Memory B cell (primary cell): ENCODE measurements around the gene MIAT.

ENCODE experiments used
- ATAC-seq: fragments of 150-1000 bp; cut with Tn5 transposase; 2 replicates; pipeline ENCODE4 v1.10.0; 2021; ENCODE audit warnings: low read depth, mild to moderate bottlenecking, moderate library complexity
- DNase-seq, 2 donors: peaks; one replicate each; pipeline ENCODE4 v3.0.0; 2022; ENCODE audit warnings: low spot score in 2 of 2
- H3K27ac Mint-ChIP-seq: one replicate; pipeline ENCODE4 v1.8.0; 2022; ENCODE audit warnings: mild to moderate bottlenecking, moderate library complexity, mixed read lengths
- H3K27me3 Mint-ChIP-seq: one replicate; pipeline ENCODE4 v1.8.0; 2022; ENCODE audit warnings: mixed read lengths
- H3K36me3 Mint-ChIP-seq: one replicate; pipeline ENCODE4 v1.8.0; 2022; ENCODE audit warnings: mild to moderate bottlenecking, mixed read lengths
- H3K4me1 Mint-ChIP-seq: one replicate; pipeline ENCODE4 v1.8.0; 2022; ENCODE audit warnings: mixed read lengths
- H3K4me3 Mint-ChIP-seq: one replicate; pipeline ENCODE4 v1.8.0; 2022; ENCODE audit warnings: mild to moderate bottlenecking, moderate library complexity, mixed read lengths
- H3K9me3 Mint-ChIP-seq: one replicate; pipeline ENCODE4 v1.8.0; 2022; ENCODE audit warnings: mixed read lengths

The MIAT gene

GRCh38 chr22:26646158-26646557 lies 11.2 kb upstream of the MIAT start:
- ATAC-seq (no peak), DNase-seq (no peak)
- Mint-ChIP-seq H3K27ac (no peak overlapping the region), H3K4me1 (peaks cover 22% of the 10 kb centered on the region), H3K27me3 (peaks cover 15% of the 10 kb centered on the region), H3K9me3 (no peaks in the 10 kb centered on the region), H3K4me3 (no peak overlapping the region), H3K36me3 (no peaks in the 10 kb centered on the region)

GRCh38 chr22:26648011-26648497 lies 9.3 kb upstream of the MIAT start:
- DNase-seq: no peak
- peaks cover 15% of the 10 kb centered on the region for H3K4me1 Mint-ChIP-seq
- no peak for ATAC-seq
- peaks cover 15% of the 10 kb centered on the region for H3K27me3 Mint-ChIP-seq
- no peak overlapping the region for H3K4me3 Mint-ChIP-seq
- no peaks in the 10 kb centered on the region for H3K36me3 Mint-ChIP-seq
- no peaks in the 10 kb centered on the region for H3K9me3 Mint-ChIP-seq
- no peak overlapping the region for H3K27ac Mint-ChIP-seq

DNA sequence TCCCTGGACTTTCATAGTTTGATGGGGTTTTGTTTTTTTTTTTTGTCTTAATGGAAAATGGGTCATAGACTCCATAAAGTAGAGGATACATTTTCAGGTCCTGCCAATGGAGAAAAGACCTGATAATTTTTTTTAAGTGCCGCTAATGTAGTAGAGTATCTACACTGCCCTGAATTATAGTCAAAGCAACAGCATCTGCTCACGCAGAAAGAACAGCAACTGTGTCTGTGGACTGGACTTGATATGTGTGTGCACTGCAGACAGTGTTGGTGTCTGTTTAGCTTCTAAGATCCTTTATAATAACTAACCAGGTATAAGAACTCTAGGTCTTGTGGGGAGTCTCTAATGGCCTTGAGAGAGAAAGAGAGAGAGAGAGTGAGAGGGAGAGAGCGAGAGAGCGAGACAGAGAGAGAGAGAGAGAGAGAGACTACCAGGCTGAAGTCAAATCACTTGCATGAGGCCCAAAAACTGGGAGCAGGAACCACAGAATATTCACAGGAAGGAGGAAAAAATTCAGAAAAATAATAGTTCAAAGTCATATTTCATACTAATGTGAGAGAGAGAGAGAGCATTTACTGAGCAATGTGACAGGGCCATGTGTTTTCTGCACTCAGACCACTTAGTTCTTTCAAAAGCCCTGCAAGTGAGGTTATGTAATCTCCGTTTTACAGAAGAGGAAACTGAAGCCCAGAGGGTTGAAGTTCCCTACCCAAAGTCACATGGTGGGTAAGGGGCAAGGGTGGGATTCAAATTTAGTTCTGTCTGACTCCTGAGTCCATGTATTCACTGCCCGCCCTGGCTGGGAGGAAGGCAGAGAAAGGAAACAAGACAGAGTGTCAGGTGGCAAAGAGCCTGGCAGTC lies 8.6 kb upstream of the MIAT start:
- Mint-ChIP-seq H3K9me3 (no peaks in the 10 kb centered on the region), H3K4me1 (peaks cover 12% of the 10 kb centered on the region), H3K36me3 (no peaks in the 10 kb centered on the region), H3K27ac (no peak overlapping the region), H3K4me3 (no peak overlapping the region), H3K27me3 (peaks cover 15% of the 10 kb centered on the region)
- ATAC-seq (no peak), DNase-seq (no peak)

- Mint-ChIP-seq H3K27ac (peak overlapping the region; percentile 42), H3K27me3 (peaks cover 15% of the 10 kb centered on the region), H3K9me3 (no peaks in the 10 kb centered on the region), H3K36me3 (no peaks in the 10 kb centered on the region), H3K4me1 (peaks cover 12% of the 10 kb centered on the region), H3K4me3 (no peak overlapping the region)
- no peak for DNase-seq
- no peak for ATAC-seq
Measured at GRCh38 chr22:26650722-26651421, 6.5 kb upstream of the MIAT start.

DNA sequence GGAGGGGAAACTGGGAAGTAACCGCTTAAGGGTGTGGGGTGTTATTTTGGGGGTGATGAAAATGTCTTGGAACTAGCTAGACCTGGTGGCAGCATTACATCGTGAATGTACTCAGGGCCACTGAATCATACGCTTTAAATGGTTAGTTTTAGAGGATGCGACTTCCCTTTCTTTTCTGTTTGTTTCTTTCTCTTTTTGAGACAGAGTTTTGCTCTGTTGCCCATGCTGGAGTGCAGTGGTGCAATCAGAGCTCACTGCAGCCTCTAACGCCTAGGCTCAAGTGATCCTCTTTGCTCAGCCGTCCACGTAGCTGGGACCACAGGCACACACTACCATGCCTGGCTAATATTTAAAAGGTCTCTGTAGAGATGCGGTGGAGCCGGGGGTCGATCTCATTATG lies 5.6 kb upstream of the MIAT start:
- ATAC-seq (peak; percentile 43), DNase-seq (no peak)
- Mint-ChIP-seq H3K36me3 (no peaks in the 10 kb centered on the region), H3K4me3 (no peak overlapping the region), H3K4me1 (peaks cover 12% of the 10 kb centered on the region), H3K27me3 (peaks cover 10% of the 10 kb centered on the region), H3K9me3 (no peaks in the 10 kb centered on the region), H3K27ac (peak overlapping the region; percentile 42)

DNA sequence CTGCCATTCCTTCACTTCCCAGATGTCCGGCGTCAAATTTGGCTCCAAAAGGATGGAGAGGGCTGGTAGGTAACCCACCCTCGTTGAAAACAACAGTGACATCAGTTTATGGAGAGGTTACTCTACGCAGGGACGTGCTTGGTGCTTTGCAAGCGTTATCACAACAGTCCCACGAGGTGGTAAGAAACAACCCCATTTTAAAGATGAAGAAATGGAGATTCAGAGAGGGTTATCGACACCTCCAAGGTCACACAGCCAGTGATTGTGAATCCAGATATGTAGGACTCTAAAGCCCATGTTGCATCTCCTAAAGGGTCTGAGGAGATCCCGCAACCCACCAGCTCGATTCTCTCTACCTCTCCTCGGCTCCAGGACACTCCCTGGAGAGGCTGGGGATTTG lies 773 bp downstream of the MIAT start:
- Mint-ChIP-seq H3K4me3 (peak overlapping the region; percentile 88), H3K27me3 (no peaks in the 10 kb centered on the region), H3K9me3 (no peaks in the 10 kb centered on the region), H3K36me3 (no peaks in the 10 kb centered on the region), H3K27ac (peak overlapping the region; percentile 81), H3K4me1 (peaks cover 28% of the 10 kb centered on the region)
- DNase-seq (no peak), ATAC-seq (peak; percentile 27)

DNA sequence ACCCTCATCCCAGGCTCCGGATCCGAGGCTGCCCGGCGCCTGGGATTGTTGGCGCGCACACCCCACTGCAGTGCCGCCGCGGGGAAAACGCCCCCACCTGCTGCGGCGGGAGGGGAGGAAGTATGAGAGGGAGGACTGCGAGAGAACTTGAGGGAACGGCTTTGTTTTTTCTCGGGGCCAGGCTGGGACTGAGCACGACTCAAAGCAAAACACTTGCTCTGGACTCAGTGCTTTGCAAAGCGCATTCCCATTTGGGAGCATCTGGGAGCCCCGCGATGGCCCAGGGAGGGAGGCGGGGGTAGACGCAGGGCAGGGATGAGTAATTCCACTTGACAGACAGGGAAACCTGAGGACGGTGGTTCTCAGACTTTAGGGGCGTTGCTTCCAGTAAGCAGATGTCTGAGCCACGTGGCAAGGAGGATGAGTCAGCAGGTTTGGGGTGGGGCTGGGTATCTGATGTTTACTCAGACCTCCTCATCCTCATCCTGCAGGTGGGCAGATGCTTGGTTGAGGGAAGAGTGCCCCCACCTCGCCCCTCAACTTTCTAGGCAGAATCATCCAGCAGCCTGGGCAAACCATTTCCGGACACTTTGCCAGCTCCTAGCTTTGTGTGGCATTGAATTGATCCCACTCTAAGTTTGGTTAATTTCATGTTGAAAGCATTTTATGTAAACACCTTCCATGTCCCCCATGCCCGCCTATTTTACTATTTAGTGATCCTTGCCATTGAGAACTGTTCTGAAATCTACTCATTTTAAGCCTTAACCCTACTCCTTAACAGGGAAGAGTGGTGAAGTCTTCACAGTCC lies 1.5 kb downstream of the MIAT start:
- DNase-seq: peak in 1 of 2 donors; percentile 28
- peaks cover 34% of the 10 kb centered on the region for H3K4me1 Mint-ChIP-seq
- peak; percentile 61 for ATAC-seq
- no peaks in the 10 kb centered on the region for H3K36me3 Mint-ChIP-seq
- H3K27me3 Mint-ChIP-seq: no peaks in the 10 kb centered on the region
- H3K9me3 Mint-ChIP-seq: no peaks in the 10 kb centered on the region
- H3K4me3 Mint-ChIP-seq: peak overlapping the region; percentile 88
- peak overlapping the region; percentile 81 for H3K27ac Mint-ChIP-seq

GRCh38 chr22:26660356-26660755 lies 3.0 kb downstream of the MIAT start:
- no peak for DNase-seq
- no peaks in the 10 kb centered on the region for H3K9me3 Mint-ChIP-seq
- no peaks in the 10 kb centered on the region for H3K36me3 Mint-ChIP-seq
- H3K27me3 Mint-ChIP-seq: no peaks in the 10 kb centered on the region
- ATAC-seq: no peak
- H3K4me1 Mint-ChIP-seq: peaks cover 45% of the 10 kb centered on the region
- no peak overlapping the region for H3K27ac Mint-ChIP-seq
- no peak overlapping the region for H3K4me3 Mint-ChIP-seq

- H3K4me1 Mint-ChIP-seq: peaks cover 48% of the 10 kb centered on the region
- H3K27ac Mint-ChIP-seq: peak overlapping the region; percentile 4
- H3K36me3 Mint-ChIP-seq: no peaks in the 10 kb centered on the region
- ATAC-seq (no peak), DNase-seq (no peak)
- no peaks in the 10 kb centered on the region for H3K27me3 Mint-ChIP-seq
- H3K4me3 Mint-ChIP-seq: no peak overlapping the region
- H3K9me3 Mint-ChIP-seq: no peaks in the 10 kb centered on the region
Measured at GRCh38 chr22:26660961-26661578, 3.7 kb downstream of the MIAT start.

GRCh38 chr22:26662160-26662559 lies 4.8 kb downstream of the MIAT start:
- no peaks in the 10 kb centered on the region for H3K36me3 Mint-ChIP-seq
- H3K4me1 Mint-ChIP-seq: peaks cover 46% of the 10 kb centered on the region
- H3K27me3 Mint-ChIP-seq: no peaks in the 10 kb centered on the region
- H3K27ac Mint-ChIP-seq: no peak overlapping the region
- ATAC-seq (no peak), DNase-seq (no peak)
- no peaks in the 10 kb centered on the region for H3K9me3 Mint-ChIP-seq
- H3K4me3 Mint-ChIP-seq: no peak overlapping the region

DNA sequence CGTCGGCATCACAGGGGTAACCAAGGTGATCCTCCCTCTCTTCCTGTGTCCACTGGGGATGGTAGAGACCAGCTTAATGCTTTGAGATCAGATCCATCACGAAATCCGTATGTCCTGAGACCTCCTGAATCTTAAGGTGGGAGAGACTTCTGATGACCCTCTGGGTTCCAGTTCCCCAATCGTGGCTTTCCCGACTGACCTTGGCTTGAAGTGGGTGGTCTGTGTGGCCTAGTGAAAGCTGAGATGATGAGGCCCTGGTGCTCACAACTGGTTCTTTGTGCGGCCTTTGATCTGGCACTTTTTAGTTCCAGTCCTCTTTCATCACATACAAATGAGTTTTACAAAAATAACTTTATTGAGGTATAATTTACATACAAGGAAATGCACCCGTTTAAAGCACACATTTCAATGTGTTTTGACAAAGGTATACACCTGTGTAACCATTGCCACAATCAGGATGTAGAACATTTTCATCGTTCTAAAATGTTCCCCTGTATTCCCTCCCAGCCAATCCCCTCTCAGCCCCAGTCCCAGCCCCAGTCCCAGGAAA lies 6.1 kb downstream of the MIAT start:
- Mint-ChIP-seq H3K9me3 (no peaks in the 10 kb centered on the region), H3K4me3 (peak overlapping the region; percentile 65), H3K36me3 (no peaks in the 10 kb centered on the region)

DNA sequence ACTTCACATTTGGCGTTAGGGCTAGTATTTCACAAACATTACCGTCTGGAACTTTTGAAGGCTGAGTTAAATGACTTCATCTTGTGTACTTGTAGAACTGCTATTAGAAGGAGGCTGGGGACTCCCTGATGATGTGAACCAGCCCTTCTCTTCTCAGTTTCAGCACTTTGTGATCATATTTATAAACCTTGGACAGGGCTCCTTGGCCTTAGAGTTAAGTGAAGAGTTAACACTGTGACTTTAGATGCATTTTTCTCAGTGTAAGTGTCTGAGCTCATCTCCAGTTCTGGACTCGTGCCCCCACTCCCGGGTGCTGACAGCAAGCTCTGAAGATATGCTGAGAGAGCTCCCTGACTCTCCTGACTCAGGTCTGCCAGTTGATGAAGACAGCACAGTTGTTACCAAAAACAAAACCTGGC lies 8.4 kb downstream of the MIAT start:
- Mint-ChIP-seq H3K9me3 (no peaks in the 10 kb centered on the region), H3K4me3 (no peak overlapping the region), H3K36me3 (no peaks in the 10 kb centered on the region), H3K27ac (no peak overlapping the region), H3K27me3 (no peaks in the 10 kb centered on the region), H3K4me1 (peaks cover 52% of the 10 kb centered on the region)
- DNase-seq: no peak
- ATAC-seq: no peak

More for the DNA sequence above, 6.1 kb downstream of the MIAT start:
- peaks cover 45% of the 10 kb centered on the region for H3K4me1 Mint-ChIP-seq
- H3K27me3 Mint-ChIP-seq: no peaks in the 10 kb centered on the region
- DNase-seq (no peak), ATAC-seq (peak; percentile 16)
- H3K27ac Mint-ChIP-seq: peak overlapping the region; percentile 89

DNA sequence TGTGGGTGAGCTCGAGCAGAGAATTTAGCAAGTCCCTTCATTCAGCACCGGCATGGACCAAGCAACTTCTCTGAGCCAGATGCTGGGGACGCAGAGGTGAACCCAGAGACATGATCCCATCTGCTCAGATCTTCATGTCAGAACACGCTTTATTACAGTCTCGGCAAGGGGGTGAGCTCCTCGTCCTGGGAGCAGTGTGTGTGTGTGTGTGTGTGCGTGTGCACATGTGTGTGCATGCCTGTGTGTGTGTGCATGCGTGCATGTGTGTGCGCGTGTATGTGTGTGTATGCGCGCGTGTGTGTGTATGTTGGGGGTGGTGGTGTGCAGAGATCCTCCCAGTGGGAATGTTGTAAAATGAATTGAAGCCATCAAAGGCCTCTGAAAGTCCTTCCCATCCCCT lies 9.8 kb downstream of the MIAT start:
- H3K9me3 Mint-ChIP-seq: no peaks in the 10 kb centered on the region
- H3K27ac Mint-ChIP-seq: no peak overlapping the region
- DNase-seq (no peak), ATAC-seq (no peak)
- no peaks in the 10 kb centered on the region for H3K27me3 Mint-ChIP-seq
- peaks cover 59% of the 10 kb centered on the region for H3K4me1 Mint-ChIP-seq
- H3K36me3 Mint-ChIP-seq: no peaks in the 10 kb centered on the region
- no peak overlapping the region for H3K4me3 Mint-ChIP-seq
